GM19463 (cell line): ENCODE data around the gene MANF.

ENCODE experiments used
- ATAC-seq: cut with Tn5 transposase; IDR thresholded peaks from one replicate; pipeline ENCODE4 v1.9.1; 2021; ENCODE audit warnings: mild to moderate bottlenecking, moderate library complexity; ENCODE audit not compliant: unreplicated experiment

The MANF gene

GRCh38 chr3:51426921-51427320 is 41.8 kb downstream of the MANF start:
- no peak for ATAC-seq

- ATAC-seq, result no peak
Observed at GRCh38 chr3:51429138-51429537, 44.0 kb downstream of the MANF start.

GRCh38 chr3:51434110-51434509 is 49.0 kb downstream of the MANF start:
- ATAC-seq, result no peak

DNA sequence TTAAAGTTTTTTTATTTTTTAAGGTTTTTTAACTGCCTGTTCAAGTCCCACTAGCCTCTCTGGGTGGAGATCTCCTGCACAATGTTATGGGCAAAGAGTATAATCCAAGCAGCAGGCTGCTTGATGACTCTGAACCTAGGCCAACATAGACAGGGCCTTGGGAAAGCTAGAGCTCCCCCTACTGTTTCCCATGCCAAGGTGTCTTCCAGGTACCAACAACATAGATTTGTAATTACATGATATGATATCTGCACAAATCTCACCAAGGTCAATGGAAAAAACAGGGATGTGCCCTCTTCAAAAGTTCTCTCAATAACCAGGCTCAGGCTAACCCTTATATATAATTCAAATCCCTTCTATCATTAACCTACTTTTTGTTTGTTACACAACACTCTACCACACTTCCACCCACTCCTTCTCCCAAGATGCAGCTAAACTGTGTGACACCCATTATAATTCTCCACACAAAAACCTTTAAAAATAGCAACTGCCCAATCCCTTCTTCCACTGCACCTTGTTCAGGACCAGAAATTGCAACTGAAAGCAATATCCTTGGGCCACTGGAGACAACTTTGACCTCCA is 49.7 kb downstream of the MANF start:
- no peak for ATAC-seq

DNA sequence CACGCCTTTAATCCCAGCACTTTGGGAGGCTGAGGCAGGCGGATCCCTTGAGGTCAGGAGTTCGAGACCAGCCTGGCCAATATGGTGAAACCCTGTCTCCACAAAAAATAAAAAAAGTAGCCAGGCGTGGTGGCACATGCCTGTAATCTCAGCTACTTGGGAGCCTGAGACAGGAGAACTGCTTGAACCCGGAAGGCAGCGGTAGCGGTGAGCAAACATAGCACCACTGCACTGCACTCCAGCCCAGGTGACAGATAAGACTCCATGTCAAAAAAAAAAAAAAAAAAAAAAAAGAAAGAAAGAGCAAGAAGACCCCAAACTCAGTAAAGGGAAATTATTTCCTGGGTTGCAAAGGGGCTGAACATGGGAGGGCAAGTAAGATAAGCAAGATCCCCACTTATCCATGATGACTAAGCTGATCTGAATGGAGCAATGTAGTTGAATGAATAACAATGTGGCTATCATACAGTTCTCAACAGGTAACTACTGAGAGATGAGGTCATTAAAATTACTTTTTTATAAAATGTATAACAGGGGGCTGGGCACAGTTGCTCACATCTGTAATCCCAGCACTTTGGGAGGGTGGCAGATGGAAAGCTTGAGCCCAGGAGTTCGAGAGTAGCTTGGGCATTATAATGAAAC is 52.0 kb downstream of the MANF start:
- ATAC-seq, result no peak
